Measurements from ENCODE around the gene TRAPPC14.

TRAPPC14 gene

GRCh38 chr7:100105534-100105933 is 53.0 kb downstream of the TRAPPC14 start:
- FAIRE-seq: no peak
- no peak for DNase-seq (ENCODE audit: insufficient read length, low spot score)

Data from GM19239 (cell line).